WTC11 (cell line): ENCODE data around the gene MT1H. TPM values are rescaled to one million over a fixed set of nuclear protein-coding genes. Genes with fewer than 3 reads are reported as not detected.

Experiments
- ATAC-seq: fragments of 200-7000 bp; cut with Tn5 transposase; 2 replicates; pipeline ENCODE4 v1.10.0; 2021; ENCODE audit warnings: mild to moderate bottlenecking, moderate library complexity
- CTCF ChIA-PET: fragments of 300-600 bp; sonication (Branson Sonifier 250); formaldehyde crosslinking; loops from one replicate; lab custom pipeline; 2021; ENCODE audit warnings: antibody characterized with exemption; lab: Charles Lee
- POLR2A ChIA-PET: fragments of 350-600 bp; sonication (Branson Sonifier 250); formaldehyde crosslinking; loops from one replicate; lab custom pipeline; 2021; ENCODE audit warnings: antibody characterized with exemption; lab: Charles Lee
- DNase-seq: peaks from one replicate; pipeline ENCODE4 v3.0.0; 2021; ENCODE audit warnings: low spot score
- H3K27ac Mint-ChIP-seq: 2 replicates; pipeline ENCODE4 v1.8.0; 2021; ENCODE audit warnings: mixed read lengths
- H3K27me3 Mint-ChIP-seq: 2 replicates; pipeline ENCODE4 v1.8.0; 2021; ENCODE audit warnings: low read depth, mild to moderate bottlenecking, moderate library complexity, mixed read lengths
- H3K36me3 Mint-ChIP-seq: 2 replicates; pipeline ENCODE4 v1.8.0; 2021; ENCODE audit warnings: mixed read lengths
- H3K4me1 Mint-ChIP-seq: 2 replicates; pipeline ENCODE4 v1.8.0; 2022; ENCODE audit warnings: mixed read lengths
- H3K4me3 Mint-ChIP-seq: 2 replicates; pipeline ENCODE4 v1.8.0; 2021; ENCODE audit warnings: mild to moderate bottlenecking, moderate library complexity, mixed read lengths
- H3K9me3 Mint-ChIP-seq: 2 replicates; pipeline ENCODE4 v1.8.0; 2021; ENCODE audit warnings: mixed read lengths
- CREB1 ChIP-seq: sonication (generic); formaldehyde crosslinking; IDR thresholded peaks from 2 replicates; pipeline ENCODE4 v1.8.0; 2023; ENCODE audit warnings: mild to moderate bottlenecking, missing genetic modification reagents
- ESRRA ChIP-seq: sonication (generic); formaldehyde crosslinking; IDR thresholded peaks from 2 replicates; pipeline ENCODE4 v1.8.1; 2022; ENCODE audit warnings: mild to moderate bottlenecking, missing genetic modification reagents, borderline replicate concordance
- GABPB1 ChIP-seq: sonication (generic); formaldehyde crosslinking; IDR thresholded peaks from 2 replicates; pipeline ENCODE4 v1.8.1; 2023; ENCODE audit warnings: mild to moderate bottlenecking, missing genetic modification reagents
- HMGA2 ChIP-seq: fragments of 250-450 bp; sonication (Bioruptor Pico); IDR thresholded peaks from 2 replicates; pipeline ENCODE4 v1.4.0; 2021; ENCODE audit warnings: mild to moderate bottlenecking, moderate library complexity
- KAT7 ChIP-seq: sonication (generic); formaldehyde crosslinking; IDR thresholded peaks from 2 replicates; pipeline ENCODE4 v1.8.1; 2023; ENCODE audit warnings: missing genetic modification reagents, mild to moderate bottlenecking, borderline replicate concordance
- NFATC4 ChIP-seq: fragments of 250-450 bp; sonication (Bioruptor Pico); IDR thresholded peaks from 2 replicates; pipeline ENCODE4 v1.9.0; 2021; ENCODE audit warnings: mild to moderate bottlenecking
- NFE2L1 ChIP-seq: sonication (generic); formaldehyde crosslinking; IDR thresholded peaks from 2 replicates; pipeline ENCODE4 v1.8.1; 2023; ENCODE audit warnings: missing genetic modification reagents
- NFYB ChIP-seq: sonication (generic); formaldehyde crosslinking; conservative IDR thresholded peaks from 2 replicates; pipeline ENCODE4 v1.8.0; 2022; ENCODE audit warnings: low read depth, missing genetic modification reagents
- RORB ChIP-seq: fragments of 250-450 bp; sonication (Bioruptor Pico); IDR thresholded peaks from 2 replicates; pipeline ENCODE4 v1.9.0; 2021; ENCODE audit warnings: mild to moderate bottlenecking
- TEAD1 ChIP-seq: sonication (generic); formaldehyde crosslinking; IDR thresholded peaks from 2 replicates; pipeline ENCODE4 v1.8.0; 2022; ENCODE audit warnings: mild to moderate bottlenecking, missing genetic modification reagents
- TEAD4 ChIP-seq: sonication (generic); formaldehyde crosslinking; IDR thresholded peaks from 2 replicates; pipeline ENCODE4 v1.8.0; 2022; ENCODE audit warnings: mild to moderate bottlenecking, missing genetic modification reagents
- ZNF416 ChIP-seq: fragments of 250-450 bp; sonication (Bioruptor Pico); IDR thresholded peaks from 2 replicates; pipeline ENCODE4 v1.9.0; 2021; ENCODE audit warnings: mild to moderate bottlenecking, inconsistent platforms
- total RNA-seq: library from RNA; stranded (reverse); gene quantifications from 3 replicates; pipeline ENCODE4 v1.2.3, GENCODE V29; 2021
- TF ChIP-seq, protein P1 (sequence below): sonication (generic); formaldehyde crosslinking; IDR thresholded peaks from 2 replicates; pipeline ENCODE4 v1.8.1; 2023; ENCODE audit warnings: mild to moderate bottlenecking, missing genetic modification reagents, moderate library complexity
- TF ChIP-seq, protein P2 (sequence below): sonication (generic); formaldehyde crosslinking; IDR thresholded peaks from 2 replicates; pipeline ENCODE4 v1.8.1; 2022; ENCODE audit warnings: low read depth, missing genetic modification reagents, borderline replicate concordance
- TF ChIP-seq, protein P3 (sequence below): sonication (generic); formaldehyde crosslinking; IDR thresholded peaks from 2 replicates; pipeline ENCODE4 v1.8.1; 2023; ENCODE audit warnings: mild to moderate bottlenecking, missing genetic modification reagents
- TF ChIP-seq, protein P4 (sequence below): sonication (generic); formaldehyde crosslinking; IDR thresholded peaks from 2 replicates; pipeline ENCODE4 v1.8.0; 2023; ENCODE audit warnings: mild to moderate bottlenecking, missing genetic modification reagents
- TF ChIP-seq, protein P5 (sequence below): sonication (generic); formaldehyde crosslinking; IDR thresholded peaks from 2 replicates; pipeline ENCODE4 v1.8.1; 2022; ENCODE audit warnings: low read depth, mild to moderate bottlenecking, moderate library complexity, missing genetic modification reagents, borderline replicate concordance
- TF ChIP-seq, protein P6 (sequence below): sonication (generic); formaldehyde crosslinking; IDR thresholded peaks from 2 replicates; pipeline ENCODE4 v1.8.1; 2023; ENCODE audit warnings: mild to moderate bottlenecking, missing genetic modification reagents
- TF ChIP-seq, protein P7 (sequence below): fragments of 250-450 bp; sonication (Bioruptor Pico); IDR thresholded peaks from 2 replicates; pipeline ENCODE4 v1.8.0; 2021; ENCODE audit warnings: mild to moderate bottlenecking

Gene MT1H
- total RNA-seq, 1 experiment from 2014 or later, result 122 TPM

DNA sequence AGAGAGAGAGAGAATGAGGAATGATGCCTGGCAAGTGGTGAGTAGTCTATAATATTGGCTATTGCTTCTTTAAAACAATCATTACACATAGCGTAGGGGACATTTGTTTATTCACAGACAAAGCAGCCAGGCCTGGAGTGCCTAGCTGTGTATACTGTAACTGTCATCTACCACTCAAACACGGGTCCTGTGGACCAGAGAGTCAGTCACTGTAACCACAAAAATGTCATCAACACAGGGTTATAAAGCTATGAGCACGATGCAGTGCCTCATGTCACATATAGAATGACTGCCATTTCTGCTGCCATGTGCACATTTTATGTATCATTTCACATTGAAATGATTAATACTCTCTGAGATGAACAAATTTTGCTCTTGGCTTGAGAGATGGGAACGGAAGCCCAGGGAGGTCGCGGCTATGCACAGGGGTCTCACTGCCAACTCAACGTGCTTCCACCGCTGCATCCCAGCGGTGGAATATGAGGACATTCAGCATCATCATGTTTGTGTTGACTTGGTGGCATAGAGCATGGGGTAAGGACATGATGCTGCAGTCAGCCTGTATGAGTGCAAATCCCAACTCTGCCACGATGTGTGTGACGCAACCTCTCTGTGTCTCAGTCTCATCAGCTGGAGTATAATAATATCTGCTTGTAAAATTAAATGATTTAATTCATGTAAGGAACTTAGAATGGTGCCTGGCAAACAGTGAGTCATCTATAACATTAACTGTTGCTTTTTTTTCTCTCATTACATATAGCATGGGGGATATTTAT lies 3.3 kb downstream of the MT1H start:
- H3K27me3 Mint-ChIP-seq, result peaks cover 65% of the 10 kb centered on the region
- POLR2A ChIA-PET, result interaction anchor here (1.3 kb wide), 1 partner anchor 47 kb away, joined by 3 read pairs; the partner anchor contains the start of gene MT1E
- ATAC-seq (no peak), DNase-seq (no peak)
- H3K9me3 Mint-ChIP-seq, result no peaks in the 10 kb centered on the region
- H3K27ac Mint-ChIP-seq, result no peak overlapping the region
- CTCF ChIA-PET, result interaction anchor here (0.8 to 2.6 kb wide), 8 partner anchors 13 to 171 kb away, joined by 3 to 46 read pairs (median 4); partner anchors contain the start of gene MT1F
- no peak overlapping the region for H3K4me3 Mint-ChIP-seq
- TF ChIP-seq NFYB (CRISPR knock-in tag) (no peak), KAT7 (CRISPR knock-in tag) (no peak), HMGA2 (no peak), GABPB1 (CRISPR knock-in tag) (no peak), ESRRA (no peak), RORB (CRISPR knock-in tag) (no peak), CREB1 (CRISPR knock-in tag) (no peak), ZNF416 (CRISPR knock-in tag) (no peak), NFE2L1 (CRISPR knock-in tag) (no peak), NFATC4 (no peak), TEAD1 (CRISPR knock-in tag) (no peak), TEAD4 (CRISPR knock-in tag) (no peak)
- TF ChIP-seq, protein P1, sequence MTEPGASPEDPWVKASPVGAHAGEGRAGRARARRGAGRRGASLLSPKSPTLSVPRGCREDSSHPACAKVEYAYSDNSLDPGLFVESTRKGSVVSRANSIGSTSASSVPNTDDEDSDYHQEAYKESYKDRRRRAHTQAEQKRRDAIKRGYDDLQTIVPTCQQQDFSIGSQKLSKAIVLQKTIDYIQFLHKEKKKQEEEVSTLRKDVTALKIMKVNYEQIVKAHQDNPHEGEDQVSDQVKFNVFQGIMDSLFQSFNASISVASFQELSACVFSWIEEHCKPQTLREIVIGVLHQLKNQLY (CRISPR knock-in tag), result no peak
- TF ChIP-seq, protein P2, sequence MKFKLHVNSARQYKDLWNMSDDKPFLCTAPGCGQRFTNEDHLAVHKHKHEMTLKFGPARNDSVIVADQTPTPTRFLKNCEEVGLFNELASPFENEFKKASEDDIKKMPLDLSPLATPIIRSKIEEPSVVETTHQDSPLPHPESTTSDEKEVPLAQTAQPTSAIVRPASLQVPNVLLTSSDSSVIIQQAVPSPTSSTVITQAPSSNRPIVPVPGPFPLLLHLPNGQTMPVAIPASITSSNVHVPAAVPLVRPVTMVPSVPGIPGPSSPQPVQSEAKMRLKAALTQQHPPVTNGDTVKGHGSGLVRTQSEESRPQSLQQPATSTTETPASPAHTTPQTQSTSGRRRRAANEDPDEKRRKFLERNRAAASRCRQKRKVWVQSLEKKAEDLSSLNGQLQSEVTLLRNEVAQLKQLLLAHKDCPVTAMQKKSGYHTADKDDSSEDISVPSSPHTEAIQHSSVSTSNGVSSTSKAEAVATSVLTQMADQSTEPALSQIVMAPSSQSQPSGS, result no peak
- TF ChIP-seq, protein P3, sequence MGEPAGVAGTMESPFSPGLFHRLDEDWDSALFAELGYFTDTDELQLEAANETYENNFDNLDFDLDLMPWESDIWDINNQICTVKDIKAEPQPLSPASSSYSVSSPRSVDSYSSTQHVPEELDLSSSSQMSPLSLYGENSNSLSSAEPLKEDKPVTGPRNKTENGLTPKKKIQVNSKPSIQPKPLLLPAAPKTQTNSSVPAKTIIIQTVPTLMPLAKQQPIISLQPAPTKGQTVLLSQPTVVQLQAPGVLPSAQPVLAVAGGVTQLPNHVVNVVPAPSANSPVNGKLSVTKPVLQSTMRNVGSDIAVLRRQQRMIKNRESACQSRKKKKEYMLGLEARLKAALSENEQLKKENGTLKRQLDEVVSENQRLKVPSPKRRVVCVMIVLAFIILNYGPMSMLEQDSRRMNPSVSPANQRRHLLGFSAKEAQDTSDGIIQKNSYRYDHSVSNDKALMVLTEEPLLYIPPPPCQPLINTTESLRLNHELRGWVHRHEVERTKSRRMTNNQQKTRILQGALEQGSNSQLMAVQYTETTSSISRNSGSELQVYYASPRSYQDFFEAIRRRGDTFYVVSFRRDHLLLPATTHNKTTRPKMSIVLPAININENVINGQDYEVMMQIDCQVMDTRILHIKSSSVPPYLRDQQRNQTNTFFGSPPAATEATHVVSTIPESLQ (CRISPR knock-in tag), result no peak
- TF ChIP-seq, protein P4, sequence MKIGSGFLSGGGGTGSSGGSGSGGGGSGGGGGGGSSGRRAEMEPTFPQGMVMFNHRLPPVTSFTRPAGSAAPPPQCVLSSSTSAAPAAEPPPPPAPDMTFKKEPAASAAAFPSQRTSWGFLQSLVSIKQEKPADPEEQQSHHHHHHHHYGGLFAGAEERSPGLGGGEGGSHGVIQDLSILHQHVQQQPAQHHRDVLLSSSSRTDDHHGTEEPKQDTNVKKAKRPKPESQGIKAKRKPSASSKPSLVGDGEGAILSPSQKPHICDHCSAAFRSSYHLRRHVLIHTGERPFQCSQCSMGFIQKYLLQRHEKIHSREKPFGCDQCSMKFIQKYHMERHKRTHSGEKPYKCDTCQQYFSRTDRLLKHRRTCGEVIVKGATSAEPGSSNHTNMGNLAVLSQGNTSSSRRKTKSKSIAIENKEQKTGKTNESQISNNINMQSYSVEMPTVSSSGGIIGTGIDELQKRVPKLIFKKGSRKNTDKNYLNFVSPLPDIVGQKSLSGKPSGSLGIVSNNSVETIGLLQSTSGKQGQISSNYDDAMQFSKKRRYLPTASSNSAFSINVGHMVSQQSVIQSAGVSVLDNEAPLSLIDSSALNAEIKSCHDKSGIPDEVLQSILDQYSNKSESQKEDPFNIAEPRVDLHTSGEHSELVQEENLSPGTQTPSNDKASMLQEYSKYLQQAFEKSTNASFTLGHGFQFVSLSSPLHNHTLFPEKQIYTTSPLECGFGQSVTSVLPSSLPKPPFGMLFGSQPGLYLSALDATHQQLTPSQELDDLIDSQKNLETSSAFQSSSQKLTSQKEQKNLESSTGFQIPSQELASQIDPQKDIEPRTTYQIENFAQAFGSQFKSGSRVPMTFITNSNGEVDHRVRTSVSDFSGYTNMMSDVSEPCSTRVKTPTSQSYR (CRISPR knock-in tag), result no peak
- TF ChIP-seq, protein P5, sequence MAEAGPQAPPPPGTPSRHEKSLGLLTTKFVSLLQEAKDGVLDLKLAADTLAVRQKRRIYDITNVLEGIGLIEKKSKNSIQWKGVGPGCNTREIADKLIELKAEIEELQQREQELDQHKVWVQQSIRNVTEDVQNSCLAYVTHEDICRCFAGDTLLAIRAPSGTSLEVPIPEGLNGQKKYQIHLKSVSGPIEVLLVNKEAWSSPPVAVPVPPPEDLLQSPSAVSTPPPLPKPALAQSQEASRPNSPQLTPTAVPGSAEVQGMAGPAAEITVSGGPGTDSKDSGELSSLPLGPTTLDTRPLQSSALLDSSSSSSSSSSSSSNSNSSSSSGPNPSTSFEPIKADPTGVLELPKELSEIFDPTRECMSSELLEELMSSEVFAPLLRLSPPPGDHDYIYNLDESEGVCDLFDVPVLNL (CRISPR knock-in tag), result no peak
- TF ChIP-seq, protein P6, sequence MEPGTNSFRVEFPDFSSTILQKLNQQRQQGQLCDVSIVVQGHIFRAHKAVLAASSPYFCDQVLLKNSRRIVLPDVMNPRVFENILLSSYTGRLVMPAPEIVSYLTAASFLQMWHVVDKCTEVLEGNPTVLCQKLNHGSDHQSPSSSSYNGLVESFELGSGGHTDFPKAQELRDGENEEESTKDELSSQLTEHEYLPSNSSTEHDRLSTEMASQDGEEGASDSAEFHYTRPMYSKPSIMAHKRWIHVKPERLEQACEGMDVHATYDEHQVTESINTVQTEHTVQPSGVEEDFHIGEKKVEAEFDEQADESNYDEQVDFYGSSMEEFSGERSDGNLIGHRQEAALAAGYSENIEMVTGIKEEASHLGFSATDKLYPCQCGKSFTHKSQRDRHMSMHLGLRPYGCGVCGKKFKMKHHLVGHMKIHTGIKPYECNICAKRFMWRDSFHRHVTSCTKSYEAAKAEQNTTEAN (CRISPR knock-in tag), result no peak
- TF ChIP-seq, protein P7, sequence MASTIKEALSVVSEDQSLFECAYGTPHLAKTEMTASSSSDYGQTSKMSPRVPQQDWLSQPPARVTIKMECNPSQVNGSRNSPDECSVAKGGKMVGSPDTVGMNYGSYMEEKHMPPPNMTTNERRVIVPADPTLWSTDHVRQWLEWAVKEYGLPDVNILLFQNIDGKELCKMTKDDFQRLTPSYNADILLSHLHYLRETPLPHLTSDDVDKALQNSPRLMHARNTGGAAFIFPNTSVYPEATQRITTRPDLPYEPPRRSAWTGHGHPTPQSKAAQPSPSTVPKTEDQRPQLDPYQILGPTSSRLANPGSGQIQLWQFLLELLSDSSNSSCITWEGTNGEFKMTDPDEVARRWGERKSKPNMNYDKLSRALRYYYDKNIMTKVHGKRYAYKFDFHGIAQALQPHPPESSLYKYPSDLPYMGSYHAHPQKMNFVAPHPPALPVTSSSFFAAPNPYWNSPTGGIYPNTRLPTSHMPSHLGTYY (CRISPR knock-in tag), result no peak
- H3K4me1 Mint-ChIP-seq, result peaks cover 63% of the 10 kb centered on the region
- no peaks in the 10 kb centered on the region for H3K36me3 Mint-ChIP-seq
